HepG2 (cell line): ENCODE measurements around the gene PGA3. TPM values are rescaled to one million over a fixed set of nuclear protein-coding genes. Genes with fewer than 3 reads are reported as not detected.

Experiments used
- ATAC-seq: fragments of 200-7000 bp; cut with Tn5 transposase; 3 replicates; pipeline ENCODE4 v1.9.1; 2020; ENCODE audit warnings: mild to moderate bottlenecking, moderate library complexity
- BruUV-seq: library from RNA; stranded (reverse); fragments of 400-500 nt; replicated peaks from 2 replicates; lab custom pipeline; 2021; lab: Mats Ljungman, UMichigan
- CTCF ChIA-PET: fragments of 300-600 bp; formaldehyde crosslinking; extraction: SDS; loops from one replicate; lab custom pipeline; 2021; ENCODE audit warnings: low total read pairs, inconsistent platforms, low intra/inter-chr PET ratio; lab: Yijun Ruan, JAX
- POLR2A ChIA-PET: fragments of 350-600 bp; sonication (Branson Sonifier 250); formaldehyde crosslinking; loops from one replicate; lab custom pipeline; 2020; ENCODE audit warnings: antibody characterized with exemption, inconsistent platforms; lab: Yijun Ruan, JAX
- DNase-seq: peaks from one replicate; pipeline ENCODE4 v3.0.0-alpha.2; 2015; ENCODE audit warnings: low spot score
- FAIRE-seq: peaks from 3 replicates; lab custom pipeline; 2011; peaks lifted over from hg19 to GRCh38; lab: Jason Lieb, UNC
- H2AFZ ChIP-seq: one replicate; pipeline ENCODE4 v1.6.1; 2011; ENCODE audit warnings: low read length, inconsistent platforms
- H3K27ac ChIP-seq: fragments of 300-600 bp; 3 replicates; pipeline ENCODE4 v1.8.0; 2011; ENCODE audit warnings: mixed run types, mild to moderate bottlenecking, mixed read lengths, low read length, inconsistent platforms; ENCODE audit not compliant: insufficient read depth; ENCODE audit errors: extremely low read length
- H3K27me3 ChIP-seq, 2 experiments: fragments of 200-600 bp in 1 of 2; 2 replicates in 1 of 2; 3 replicates in 1 of 2; pipeline versions ENCODE4 v1.6.0 to v1.8.0; 2011; ENCODE audit warnings: low read length in 2 of 2, mild to moderate bottlenecking in 2 of 2, moderate library complexity in 2 of 2, inconsistent platforms in 1 of 2; ENCODE audit not compliant: insufficient read depth in 2 of 2, control insufficient read depth in 1 of 2
- H3K36me3 ChIP-seq, 2 experiments: fragments of 200-600 bp in 1 of 2; replicated peaks in 1 of 2; 2 replicates in 1 of 2; 3 replicates in 1 of 2; pipeline versions ENCODE4 v1.5.1 to v1.8.0; 2011; ENCODE audit warnings: low read length in 2 of 2, inconsistent platforms in 1 of 2; ENCODE audit not compliant: insufficient read depth in 2 of 2, control insufficient read depth in 1 of 2
- H3K4me1 ChIP-seq: 2 replicates; pipeline ENCODE4 v1.5.1; 2012; ENCODE audit warnings: low read length, inconsistent platforms; ENCODE audit not compliant: insufficient read depth
- H3K4me2 ChIP-seq: 2 replicates; pipeline ENCODE4 v1.6.0; 2011; ENCODE audit warnings: low read depth, low read length, inconsistent platforms
- H3K4me3 ChIP-seq, 3 experiments: fragments of 200-600 bp in 1 of 3; sonication (generic), shearing (Covaris generic) in 1 of 3; replicated peaks in 1 of 3; 2 replicates each; pipeline ENCODE4 v1.5.1; 2011 to 2016; ENCODE audit warnings: low read length in 3 of 3, inconsistent platforms in 2 of 3, low read depth in 2 of 3, mild to moderate bottlenecking in 2 of 3, control low read depth in 1 of 3, mixed read lengths in 1 of 3; ENCODE audit not compliant: insufficient read depth in 1 of 3
- H3K79me2 ChIP-seq: one replicate; pipeline ENCODE4 v1.6.1; 2011; ENCODE audit warnings: low read length, inconsistent platforms; ENCODE audit not compliant: insufficient read depth
- H3K9ac ChIP-seq: 2 replicates; pipeline ENCODE4 v1.6.0; 2011; ENCODE audit warnings: mild to moderate bottlenecking, low read depth, low read length, inconsistent platforms; ENCODE audit not compliant: insufficient read depth
- H3K9me3 ChIP-seq: 2 replicates; pipeline ENCODE4 v1.5.1; 2012; ENCODE audit warnings: mild to moderate bottlenecking, low read length
- H4K20me1 ChIP-seq: 2 replicates; pipeline ENCODE4 v1.6.0; 2011; ENCODE audit warnings: inconsistent platforms, mild to moderate bottlenecking, low read length, moderate library complexity; ENCODE audit not compliant: insufficient read depth
- RAD21 ChIP-seq: fragments of 450-650 bp; formaldehyde crosslinking; IDR thresholded peaks from 2 replicates; pipeline ENCODE4 v1.5.0; 2020; ENCODE audit warnings: mild to moderate bottlenecking
- RFXAP ChIP-seq: sonication (generic); formaldehyde crosslinking; IDR thresholded peaks from 2 replicates; pipeline ENCODE4 v1.4.0; 2020; ENCODE audit warnings: missing genetic modification reagents, borderline replicate concordance
- SMC3 ChIP-seq: IDR thresholded peaks from 2 replicates; pipeline ENCODE4 v1.6.1; 2011; ENCODE audit warnings: low read length, improper control_type of control experiment
- STAG1 ChIP-seq: sonication (generic); formaldehyde crosslinking; IDR thresholded peaks from 2 replicates; pipeline ENCODE4 v1.4.0; 2020; ENCODE audit warnings: missing genetic modification reagents
- XRCC5 ChIP-seq: fragments of 200-400 bp; formaldehyde crosslinking; optimal IDR thresholded peaks from 2 replicates; pipeline ENCODE3; 2017; ENCODE audit warnings: mild to moderate bottlenecking, low read length
- ZBTB7B ChIP-seq: sonication (generic); formaldehyde crosslinking; IDR thresholded peaks from 2 replicates; pipeline ENCODE4 v1.4.0; 2020; ENCODE audit warnings: missing genetic modification reagents
- WGBS: methylation state at CpG from one replicate; pipeline ENCODE4 v1.1.6; 2017; ENCODE audit warnings: low lambda C conversion rate; 5-methylcytosine and 5-hydroxymethylcytosine counted together
- in situ Hi-C: cut with HindIII; loops from 2 replicates; pipeline ENCODE4 v1.10.0; 2017; ENCODE audit warnings: low pct_unique_long_range_greater_than_20kb; ENCODE audit not compliant: extremely low pct_ligation_motif_present
- intact Hi-C: fragments of 100-400 bp; cut with micrococcal nuclease; formaldehyde crosslinking; loops from one replicate; pipeline ENCODE4 v1.10.0; 2022; ENCODE audit not compliant: unreplicated experiment
- polyA plus RNA-seq, 8 experiments: library from polyadenylated mRNA; depleted of rRNA in 3 of 8; stranded (reverse) in 7 of 8; unstranded in 1 of 8; fragments of >200 nt; fragmentation: Illumina TruSeq in 4 of 8; extraction: Trizol in 4 of 8; gene quantifications; 2 replicates each; pipeline versions ENCODE4 v1.2.1 to v1.2.3, GENCODE V29; 2011 to 2016; ENCODE audit warnings: low read depth in 4 of 8, missing spikeins in 1 of 8, mixed read lengths in 1 of 8; ENCODE audit not compliant: insufficient read depth in 1 of 8
- total RNA-seq, 5 experiments: library from RNA; depleted of rRNA; stranded (reverse); fragments of >200 nt; fragmentation: Illumina TruSeq; extraction: Trizol; gene quantifications; 2 replicates each; pipeline ENCODE4 v1.2.3, GENCODE V29; 2016; ENCODE audit warnings: low read depth in 1 of 5
- TF ChIP-seq, protein P1 (sequence below): sonication (generic); formaldehyde crosslinking; IDR thresholded peaks from 2 replicates; pipeline ENCODE4 v1.8.0; 2022; ENCODE audit warnings: missing genetic modification reagents, low read depth, mild to moderate bottlenecking, borderline replicate concordance
- TF ChIP-seq, protein P2 (sequence below): sonication (generic); formaldehyde crosslinking; IDR thresholded peaks from 2 replicates; pipeline ENCODE4 v1.5.0; 2020; ENCODE audit warnings: mild to moderate bottlenecking, missing genetic modification reagents, moderate library complexity

PGA3 gene
- total and polyA plus RNA-seq, 2 of the 13 experiments (the other 11 are each of a cell fraction or from before 2014, with no cell fraction given) = not detected

DNA sequence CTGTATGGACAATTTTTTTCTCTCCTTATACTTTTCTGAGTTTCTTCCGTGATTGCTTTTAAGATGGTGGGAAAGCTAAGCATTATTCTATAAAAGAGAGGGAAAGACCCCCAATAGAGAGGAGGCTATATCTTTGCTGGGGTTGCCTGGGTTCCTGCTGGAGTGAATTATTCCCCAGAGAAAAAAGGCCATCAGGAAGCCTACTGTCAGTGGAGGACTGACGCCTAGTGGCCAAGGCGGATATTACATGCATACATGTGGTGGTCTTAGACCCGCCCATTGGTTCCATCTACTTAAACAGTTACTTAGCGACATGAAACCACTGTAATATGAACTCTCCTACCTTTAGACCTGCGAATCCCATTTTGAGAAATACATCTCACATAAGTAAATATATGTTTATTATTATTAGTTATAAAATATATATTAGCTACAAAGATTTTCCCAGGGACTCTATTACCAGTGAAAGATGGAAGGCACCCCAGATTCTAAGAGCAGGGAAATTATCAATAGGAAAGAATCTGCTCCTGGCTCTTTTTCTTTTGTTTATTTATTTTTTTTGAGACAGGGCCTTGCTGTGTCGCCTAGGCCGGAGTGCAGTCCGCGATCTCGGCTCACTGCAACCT lies 15.7 kb upstream of the PGA3 start:
- no TSS peak for BruUV-seq
- H3K4me1 ChIP-seq = no peaks in the 10 kb centered on the region
- ChIA-PET CTCF (interaction anchor here (1.1 to 2.2 kb wide), 2 partner anchors 58 to 217 kb away, joined by 5 to 35 read pairs; no protein-coding TSS in a partner anchor), POLR2A (no interaction called here)
- no peak overlapping the region for H3K9ac ChIP-seq
- 31% methylated on average over 11 of the region's 11 CpGs for WGBS
- no peak overlapping the region for H3K27ac ChIP-seq
- FAIRE-seq = peak; percentile 65
- H2AFZ ChIP-seq = no peak overlapping the region
- no peak overlapping the region for H3K4me2 ChIP-seq
- no peaks in the 10 kb centered on the region for H3K9me3 ChIP-seq
- intact Hi-C loops (loop anchor here (1.0 kb wide), 1 partner anchor 58 kb away; no protein-coding TSS in a partner anchor), in situ Hi-C loops (no loop called here)
- TF ChIP-seq SMC3 (peak; percentile 56), ZBTB7B (CRISPR knock-in tag) (peak; percentile 56; the same call in 1 of the 2 replicates), XRCC5 (peak; percentile 35), RFXAP (CRISPR knock-in tag) (no peak), STAG1 (CRISPR knock-in tag) (peak; percentile 84), RAD21 (peak; percentile 55)
- TF ChIP-seq, protein P1, sequence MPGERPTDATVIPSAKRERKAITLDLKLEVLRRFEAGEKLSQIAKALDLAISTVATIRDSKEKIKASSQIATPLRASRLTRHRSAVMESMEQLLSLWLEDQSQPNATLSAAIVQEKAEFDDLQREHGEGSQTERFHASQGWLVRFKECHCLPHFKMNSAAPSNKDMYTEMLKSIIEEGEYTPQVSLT (CRISPR knock-in tag) = no peak
- TF ChIP-seq, protein P2, sequence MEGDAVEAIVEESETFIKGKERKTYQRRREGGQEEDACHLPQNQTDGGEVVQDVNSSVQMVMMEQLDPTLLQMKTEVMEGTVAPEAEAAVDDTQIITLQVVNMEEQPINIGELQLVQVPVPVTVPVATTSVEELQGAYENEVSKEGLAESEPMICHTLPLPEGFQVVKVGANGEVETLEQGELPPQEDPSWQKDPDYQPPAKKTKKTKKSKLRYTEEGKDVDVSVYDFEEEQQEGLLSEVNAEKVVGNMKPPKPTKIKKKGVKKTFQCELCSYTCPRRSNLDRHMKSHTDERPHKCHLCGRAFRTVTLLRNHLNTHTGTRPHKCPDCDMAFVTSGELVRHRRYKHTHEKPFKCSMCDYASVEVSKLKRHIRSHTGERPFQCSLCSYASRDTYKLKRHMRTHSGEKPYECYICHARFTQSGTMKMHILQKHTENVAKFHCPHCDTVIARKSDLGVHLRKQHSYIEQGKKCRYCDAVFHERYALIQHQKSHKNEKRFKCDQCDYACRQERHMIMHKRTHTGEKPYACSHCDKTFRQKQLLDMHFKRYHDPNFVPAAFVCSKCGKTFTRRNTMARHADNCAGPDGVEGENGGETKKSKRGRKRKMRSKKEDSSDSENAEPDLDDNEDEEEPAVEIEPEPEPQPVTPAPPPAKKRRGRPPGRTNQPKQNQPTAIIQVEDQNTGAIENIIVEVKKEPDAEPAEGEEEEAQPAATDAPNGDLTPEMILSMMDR = peak; percentile 86
- peaks cover 0 to 3% of the 10 kb centered on the region in 2 experiments; a peak in 2 of 5 replicates for H3K27me3 ChIP-seq
- peak; percentile 60 for DNase-seq
- no peaks in the 10 kb centered on the region for H3K36me3 ChIP-seq
- H4K20me1 ChIP-seq = no peaks in the 10 kb centered on the region
- H3K79me2 ChIP-seq = no peaks in the 10 kb centered on the region
- ATAC-seq = peak; percentile 70
- no peak overlapping the region for H3K4me3 ChIP-seq
